Trophoblast cell (in vitro differentiated cells and primary cell): Measurements from ENCODE around the gene DRC7.

Experiments
- DNase-seq, 2 donors: peaks; one replicate each; pipeline ENCODE4 v3.0.0-alpha.2; 2016
- H2AFZ ChIP-seq: 2 replicates; pipeline ENCODE4 v1.6.1; 2013; ENCODE audit warnings: low read length, moderate library complexity, mild to moderate bottlenecking; ENCODE audit not compliant: insufficient read depth, poor library complexity
- H2AK5ac ChIP-seq: 2 replicates; pipeline ENCODE4 v1.6.1; 2013; ENCODE audit warnings: mild to moderate bottlenecking, low read length
- H2BK120ac ChIP-seq: 2 replicates; pipeline ENCODE4 v1.6.1; 2013; ENCODE audit warnings: low read length, mild to moderate bottlenecking, moderate library complexity; ENCODE audit not compliant: insufficient read depth, poor library complexity
- H2BK12ac ChIP-seq: 2 replicates; pipeline ENCODE4 v1.6.1; 2013; ENCODE audit warnings: mild to moderate bottlenecking, low read length, moderate library complexity
- H2BK5ac ChIP-seq: 2 replicates; pipeline ENCODE4 v1.6.1; 2013; ENCODE audit warnings: low read length, low read depth, moderate library complexity, mild to moderate bottlenecking; ENCODE audit not compliant: poor library complexity
- H3K14ac ChIP-seq: 2 replicates; pipeline ENCODE4 v1.6.1; 2013; ENCODE audit warnings: mild to moderate bottlenecking, low read length
- H3K18ac ChIP-seq: 2 replicates; pipeline ENCODE4 v1.6.1; 2013; ENCODE audit warnings: mild to moderate bottlenecking, low read length
- H3K23ac ChIP-seq: 2 replicates; pipeline ENCODE4 v1.6.1; 2013; ENCODE audit warnings: low read length
- H3K27ac ChIP-seq: 2 replicates; pipeline ENCODE4 v1.5.1; 2013; ENCODE audit warnings: low read depth, mild to moderate bottlenecking, inconsistent platforms, low read length, moderate library complexity
- H3K27me3 ChIP-seq: 2 replicates; pipeline ENCODE4 v1.6.1; 2013; ENCODE audit warnings: inconsistent platforms, mild to moderate bottlenecking, low read length, moderate library complexity; ENCODE audit not compliant: insufficient read depth
- H3K36me3 ChIP-seq, 2 experiments: 1 replicate in 1 of 2; 2 replicates in 1 of 2; pipeline ENCODE4 v1.6.1; 2013; ENCODE audit warnings: low read length in 2 of 2, mild to moderate bottlenecking in 2 of 2, moderate library complexity in 1 of 2; ENCODE audit not compliant: insufficient read depth in 2 of 2, control insufficient read depth in 1 of 2
- H3K4ac ChIP-seq: 2 replicates; pipeline ENCODE4 v1.6.1; 2013; ENCODE audit warnings: low read depth, mild to moderate bottlenecking, low read length, moderate library complexity
- H3K4me1 ChIP-seq, 2 experiments: 1 replicate in 1 of 2; 2 replicates in 1 of 2; pipeline ENCODE4 v1.6.1; 2013; ENCODE audit warnings: low read length in 2 of 2, mild to moderate bottlenecking in 2 of 2, moderate library complexity in 1 of 2; ENCODE audit not compliant: insufficient read depth in 2 of 2, control insufficient read depth in 1 of 2
- H3K4me2 ChIP-seq: 2 replicates; pipeline ENCODE4 v1.6.1; 2013; ENCODE audit warnings: inconsistent platforms, mild to moderate bottlenecking, low read length, moderate library complexity
- H3K4me3 ChIP-seq: 2 replicates; pipeline ENCODE4 v1.5.1; 2013; ENCODE audit warnings: mild to moderate bottlenecking, low read depth, low read length, inconsistent platforms
- H3K79me1 ChIP-seq: one replicate; pipeline ENCODE4 v1.6.1; 2013; ENCODE audit warnings: low read length
- H3K79me2 ChIP-seq: 2 replicates; pipeline ENCODE4 v1.6.1; 2013; ENCODE audit warnings: low read length, mild to moderate bottlenecking; ENCODE audit not compliant: control insufficient read depth, insufficient read depth, poor library complexity
- H3K9ac ChIP-seq: 2 replicates; pipeline ENCODE4 v1.6.1; 2013; ENCODE audit warnings: mild to moderate bottlenecking, low read length
- H3K9me3 ChIP-seq: 2 replicates; pipeline ENCODE4 v1.6.1; 2013; ENCODE audit warnings: low read depth, mild to moderate bottlenecking, control low read depth, inconsistent platforms, low read length; ENCODE audit not compliant: insufficient read depth
- H4K12ac ChIP-seq: 2 replicates; pipeline ENCODE4 v1.6.1; 2013; ENCODE audit warnings: low read depth, mild to moderate bottlenecking, low read length, moderate library complexity
- H4K8ac ChIP-seq: 2 replicates; pipeline ENCODE4 v1.6.1; 2013; ENCODE audit warnings: low read depth, mild to moderate bottlenecking, low read length, moderate library complexity
- H4K91ac ChIP-seq: one replicate; pipeline ENCODE4 v1.6.1; 2013; ENCODE audit warnings: low read depth, mild to moderate bottlenecking, low read length, moderate library complexity
- WGBS: extraction: QIAGEN DNeasy Blood & Tissue Kit; methylation state at CpG from one replicate; pipeline ENCODE4 v1.1.7; 2013; ENCODE audit warnings: missing lambda C conversion rate; ENCODE audit not compliant: insufficient read length, insufficient coverage; ENCODE audit errors: extremely low coverage; 5-methylcytosine and 5-hydroxymethylcytosine counted together

Gene DRC7

GRCh38 chr16:57725554-57725953, 30.9 kb downstream of the DRC7 start:
- Histone ChIP-seq H3K18ac (no peak overlapping the region), H2AK5ac (no peak overlapping the region), H2BK5ac (no peak overlapping the region), H3K4me2 (no peak overlapping the region), H3K4ac (no peak overlapping the region), H3K79me1 (no peaks in the 10 kb centered on the region), H3K4me3 (no peak overlapping the region), H2BK12ac (no peak overlapping the region), H3K14ac (no peak overlapping the region), H2AFZ (no peak overlapping the region), H3K27ac (no peak overlapping the region), H3K23ac (no peak overlapping the region), H4K12ac (no peak overlapping the region), H3K9ac (no peak overlapping the region), H3K79me2 (no peaks in the 10 kb centered on the region), H4K91ac (no peak overlapping the region), H3K9me3 (peaks cover 2% of the 10 kb centered on the region), H3K4me1 (no peaks in the 10 kb centered on the region), H4K8ac (no peak overlapping the region), H2BK120ac (no peak overlapping the region), H3K36me3 (no peaks in the 10 kb centered on the region), H3K27me3 (no peaks in the 10 kb centered on the region)
- DNase-seq = no peak
- no CpG with 5 or more reads among the region's 5 CpGs for WGBS

DNA sequence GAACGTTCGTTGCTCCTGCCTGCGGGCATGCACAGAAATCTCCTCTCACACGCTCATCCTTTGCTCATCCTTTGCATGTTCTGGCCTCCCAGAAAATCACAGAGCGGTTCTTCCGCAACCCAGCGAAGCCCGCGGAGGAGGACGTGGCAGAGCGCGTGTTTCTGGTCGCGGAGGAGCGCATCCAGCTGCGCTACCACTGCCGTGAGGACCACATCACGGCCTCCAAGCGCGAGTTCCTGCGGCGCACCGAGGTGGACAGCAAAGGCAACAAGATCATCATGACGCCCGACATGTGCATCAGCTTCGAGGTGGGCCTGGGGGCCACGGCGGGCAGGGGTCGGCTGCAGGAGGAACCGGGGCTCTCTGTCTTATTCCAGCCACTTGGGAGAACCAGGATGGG, 31.4 kb downstream of the DRC7 start:
- H3K9me3 ChIP-seq = peaks cover 4% of the 10 kb centered on the region
- no peaks in the 10 kb centered on the region for H3K4me1 ChIP-seq
- H2BK5ac ChIP-seq = no peak overlapping the region
- no peak overlapping the region for H3K4me3 ChIP-seq
- no peaks in the 10 kb centered on the region for H3K79me1 ChIP-seq
- H2BK12ac ChIP-seq = no peak overlapping the region
- H2AK5ac ChIP-seq = no peak overlapping the region
- H2AFZ ChIP-seq = no peak overlapping the region
- no peaks in the 10 kb centered on the region for H3K79me2 ChIP-seq
- DNase-seq = no peak
- no peak overlapping the region for H3K23ac ChIP-seq
- no peaks in the 10 kb centered on the region for H3K36me3 ChIP-seq
- no CpG with 5 or more reads among the region's 30 CpGs for WGBS
- no peak overlapping the region for H4K12ac ChIP-seq
- H3K4me2 ChIP-seq = no peak overlapping the region
- H3K4ac ChIP-seq = no peak overlapping the region
- H4K8ac ChIP-seq = no peak overlapping the region
- no peak overlapping the region for H4K91ac ChIP-seq
- H2BK120ac ChIP-seq = no peak overlapping the region
- H3K27ac ChIP-seq = no peak overlapping the region
- no peak overlapping the region for H3K9ac ChIP-seq
- H3K14ac ChIP-seq = no peak overlapping the region
- H3K27me3 ChIP-seq = no peaks in the 10 kb centered on the region
- H3K18ac ChIP-seq = no peak overlapping the region

DNA sequence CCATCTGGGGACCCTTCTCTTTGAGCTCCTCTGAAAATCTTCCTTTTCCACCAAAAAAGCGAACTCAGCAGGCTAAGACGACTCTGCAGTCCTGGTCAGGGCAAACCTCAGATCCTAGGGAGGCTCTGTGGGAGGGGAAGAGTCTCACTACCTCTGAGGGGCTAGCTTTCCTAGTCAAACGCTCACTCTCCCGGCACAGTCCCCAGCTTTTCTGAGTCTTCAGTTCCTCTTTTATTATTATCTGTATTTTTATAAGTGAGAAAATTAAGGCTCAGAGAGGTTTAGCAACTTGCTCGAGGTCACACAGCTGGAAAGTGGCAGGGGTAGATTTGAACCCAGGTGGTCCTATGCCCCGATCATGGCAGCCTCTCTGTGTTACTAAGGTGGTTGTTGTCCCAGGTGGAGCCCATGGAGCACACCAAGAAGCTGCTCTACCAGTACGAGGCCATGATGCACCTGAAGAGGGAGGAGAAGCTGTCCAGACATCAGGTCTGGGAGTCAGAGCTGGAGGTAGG, 31.9 kb downstream of the DRC7 start:
- Histone ChIP-seq H4K12ac (no peak overlapping the region), H3K18ac (no peak overlapping the region), H3K4me3 (no peak overlapping the region), H3K36me3 (no peaks in the 10 kb centered on the region), H2BK120ac (no peak overlapping the region), H3K79me2 (no peaks in the 10 kb centered on the region), H3K27ac (no peak overlapping the region), H3K9ac (no peak overlapping the region), H3K14ac (no peak overlapping the region), H2BK12ac (no peak overlapping the region), H2BK5ac (no peak overlapping the region), H3K4me1 (no peaks in the 10 kb centered on the region), H3K27me3 (no peaks in the 10 kb centered on the region), H3K4ac (no peak overlapping the region), H3K4me2 (no peak overlapping the region), H3K79me1 (no peaks in the 10 kb centered on the region), H4K91ac (no peak overlapping the region), H3K9me3 (peaks cover 4% of the 10 kb centered on the region), H3K23ac (no peak overlapping the region), H2AFZ (no peak overlapping the region), H4K8ac (no peak overlapping the region), H2AK5ac (no peak overlapping the region)
- DNase-seq = no peak
- WGBS = no CpG with 5 or more reads among the region's 7 CpGs

GRCh38 chr16:57727610-57728009, 33.0 kb downstream of the DRC7 start:
- no CpG with 5 or more reads among the region's 4 CpGs for WGBS
- no peak overlapping the region for H3K23ac ChIP-seq
- H3K36me3 ChIP-seq = no peaks in the 10 kb centered on the region
- peaks cover 4% of the 10 kb centered on the region for H3K9me3 ChIP-seq
- no peak overlapping the region for H3K4me2 ChIP-seq
- no peaks in the 10 kb centered on the region for H3K4me1 ChIP-seq
- H3K18ac ChIP-seq = no peak overlapping the region
- H2BK12ac ChIP-seq = no peak overlapping the region
- no peak overlapping the region for H2AK5ac ChIP-seq
- H3K79me1 ChIP-seq = no peaks in the 10 kb centered on the region
- no peak overlapping the region for H2BK5ac ChIP-seq
- H3K27ac ChIP-seq = no peak overlapping the region
- H2BK120ac ChIP-seq = no peak overlapping the region
- H2AFZ ChIP-seq = no peak overlapping the region
- H4K91ac ChIP-seq = no peak overlapping the region
- H3K14ac ChIP-seq = no peak overlapping the region
- no peak overlapping the region for H3K9ac ChIP-seq
- no peaks in the 10 kb centered on the region for H3K27me3 ChIP-seq
- no peak overlapping the region for H4K12ac ChIP-seq
- H3K4ac ChIP-seq = no peak overlapping the region
- no peak overlapping the region for H3K4me3 ChIP-seq
- no peaks in the 10 kb centered on the region for H3K79me2 ChIP-seq
- no peak for DNase-seq
- H4K8ac ChIP-seq = no peak overlapping the region
